GM12891 (cell line): ENCODE measurements around the gene SCN11A.

Source experiments
- POLR2A ChIP-seq: IDR thresholded peaks from 2 replicates; pipeline ENCODE4 v1.6.1; 2011; ENCODE audit warnings: low read depth, low read length, control low read depth
- POLR2AphosphoS5 ChIP-seq: IDR thresholded peaks from 2 replicates; pipeline ENCODE4 v1.6.1; 2011; ENCODE audit warnings: low read depth, low read length, control low read depth
- SPI1 ChIP-seq: IDR thresholded peaks from 2 replicates; pipeline ENCODE4 v1.6.1; 2011; ENCODE audit warnings: low read depth, low read length, control low read depth
- TAF1 ChIP-seq: IDR thresholded peaks from 2 replicates; pipeline ENCODE4 v1.6.1; 2011; ENCODE audit warnings: low read depth, low read length, control low read depth

DNA sequence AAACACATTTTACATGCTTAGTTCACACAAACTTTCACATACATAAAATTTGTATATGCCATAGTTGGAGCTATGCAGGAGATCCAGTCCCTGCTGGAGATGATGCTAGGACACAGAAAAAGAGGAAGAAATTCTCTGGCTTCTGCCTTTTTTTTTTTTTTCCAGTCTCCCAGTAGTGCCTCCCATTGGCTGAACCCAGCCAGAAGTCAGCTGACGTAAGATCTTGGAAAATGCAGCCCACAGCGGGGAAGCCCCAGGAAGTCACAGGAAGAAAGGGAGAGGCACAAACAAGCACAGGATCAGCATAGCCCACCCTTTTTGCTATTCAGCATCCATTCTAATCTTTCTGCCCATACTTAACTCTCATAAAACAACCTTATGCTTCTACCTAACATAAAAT, 38.5 kb downstream of the SCN11A start:
- TF ChIP-seq POLR2A (no peak), POLR2AphosphoS5 (no peak), TAF1 (no peak), SPI1 (no peak)
